ENCODE data around the gene CST9. TPM values are rescaled to one million over a fixed set of nuclear protein-coding genes. Genes with fewer than 3 reads are reported as not detected.
A peak's percentile ranks its signal among the peaks of the same experiment; 100 is the strongest.
"Not testable (repeated sequence)": the region's sequence is repeated elsewhere in the genome, so short reads cannot be mapped to it uniquely, and the experiment has no call there.

CST9 gene
- total RNA-seq, 8 experiments from 2014 or later = 0.17 to 0.54 (median 0.38) TPM; not detected in 3

- 0 to 100% (median 69%) methylated on average over 1 to 4 of the region's 4 CpGs for WGBS, 10 experiments
- ATAC-seq (replicated peaks in 6 of 8) = peak in 3 of 8 experiments; percentile 41 to 61 (median 43)
- Histone ChIP-seq H3K4me1 (replicated peaks in 1 of 2) (peaks cover 8 to 9% of the 10 kb centered on the region in 2 donors), H3K4me3 (no peak overlapping the region), H3K27ac (no peak overlapping the region)
- in situ Hi-C loops (cut with MboI; ENCODE audit: low pct_unique_long_range_greater_than_20kb in 2 of 9, low sequenced_read_pairs in 9 of 9, unreplicated experiment in 9 of 9) = no loop called here
These were observed 20.4 kb upstream of the CST9 start for GRCh38 chr20:23626040-23626620.

- Histone ChIP-seq H3K4me1 (replicated peaks in 1 of 2) (peaks cover 8 to 9% of the 10 kb centered on the region in 2 donors), H3K4me3 (no peak overlapping the region), H3K27ac (no peak overlapping the region)
- no peak for ATAC-seq (replicated peaks in 6 of 8)
- in situ Hi-C loops (cut with MboI; ENCODE audit: low pct_unique_long_range_greater_than_20kb in 2 of 9, low sequenced_read_pairs in 9 of 9, unreplicated experiment in 9 of 9) = no loop called here
- WGBS, 10 experiments = 72 to 100% (median 82%) methylated on average over 1 to 6 of the region's 9 CpGs; no CpG with 5 or more reads in 1 of the 10 experiments
These were observed 19.7 kb upstream of the CST9 start for GRCh38 chr20:23625236-23625964.

- no peak overlapping the region for H3K27ac ChIP-seq
- peaks cover 8 to 9% of the 10 kb centered on the region in 2 donors for H3K4me1 ChIP-seq (replicated peaks in 1 of 2)
- 33 to 100% (median 93%) methylated on average over 1 to 2 of the region's 2 CpGs; no CpG with 5 or more reads in 4 of the 10 experiments for WGBS, 10 experiments
- in situ Hi-C loops (cut with MboI; ENCODE audit: low pct_unique_long_range_greater_than_20kb in 2 of 9, low sequenced_read_pairs in 9 of 9, unreplicated experiment in 9 of 9) = loop anchor here in 1 of 9 experiments (25.0 kb wide), 1 partner anchor 187 kb away; the partner anchor contains the start of gene CSTL1
- ATAC-seq (replicated peaks in 6 of 8) = no peak
- no peak overlapping the region for H3K4me3 ChIP-seq
These were observed 18.6 kb upstream of the CST9 start for GRCh38 chr20:23624324-23624691.

GRCh38 chr20:23623666-23624323, 18.1 kb upstream of the CST9 start:
- Histone ChIP-seq H3K4me1 (replicated peaks in 1 of 2) (peaks cover 8 to 9% of the 10 kb centered on the region in 2 donors), H3K4me3 (no peak overlapping the region), H3K27ac (no peak overlapping the region)
- no peak for ATAC-seq (replicated peaks in 6 of 8)
- 31 to 100% (median 64%) methylated on average over 1 to 3 of the region's 4 CpGs; no CpG with 5 or more reads in 2 of the 10 experiments for WGBS, 10 experiments
- in situ Hi-C loops (cut with MboI; ENCODE audit: low pct_unique_long_range_greater_than_20kb in 2 of 9, low sequenced_read_pairs in 9 of 9, unreplicated experiment in 9 of 9) = loop anchor here in 1 of 9 experiments (25.0 kb wide), 1 partner anchor 186 kb away; the partner anchor contains the start of gene CSTL1

- 0 to 46% (median 10%) methylated on average over 1 to 4 of the region's 4 CpGs for WGBS, 10 experiments
These were observed 17.2 kb upstream of the CST9 start for GRCh38 chr20:23622839-23623343.

GRCh38 chr20:23622401-23622800, 16.7 kb upstream of the CST9 start:
- ATAC-seq (replicated peaks in 6 of 8) = peak in 7 of 8 experiments; percentile 23 to 64 (median 48)
- not testable (repeated sequence) for H3K4me3 ChIP-seq; H3K4me1 ChIP-seq (replicated peaks in 1 of 2); H3K27ac ChIP-seq
- in situ Hi-C loops (cut with MboI; ENCODE audit: low pct_unique_long_range_greater_than_20kb in 2 of 9, low sequenced_read_pairs in 9 of 9, unreplicated experiment in 9 of 9) = loop anchor here in 1 of 9 experiments (25.0 kb wide), 1 partner anchor 185 kb away; the partner anchor contains the start of gene CSTL1
- WGBS, 10 experiments = 0 to 59% (median 25%) methylated on average over 1 to 3 of the region's 3 CpGs; no CpG with 5 or more reads in 1 of the 10 experiments

More at GRCh38 chr20:23622839-23623343, 17.2 kb upstream of the CST9 start:
- Histone ChIP-seq H3K27ac (peak overlapping the region in 1 of 2 donors; percentile 74), H3K4me1 (replicated peaks in 1 of 2) (peaks cover 8 to 9% of the 10 kb centered on the region in 2 donors), H3K4me3 (no peak overlapping the region)
- peak; percentile 83 to 100 (median 100) for ATAC-seq (replicated peaks in 6 of 8)
- in situ Hi-C loops (cut with MboI; ENCODE audit: low pct_unique_long_range_greater_than_20kb in 2 of 9, low sequenced_read_pairs in 9 of 9, unreplicated experiment in 9 of 9) = loop anchor here in 1 of 9 experiments (25.0 kb wide), 1 partner anchor 186 kb away; the partner anchor contains the start of gene CSTL1

DNA sequence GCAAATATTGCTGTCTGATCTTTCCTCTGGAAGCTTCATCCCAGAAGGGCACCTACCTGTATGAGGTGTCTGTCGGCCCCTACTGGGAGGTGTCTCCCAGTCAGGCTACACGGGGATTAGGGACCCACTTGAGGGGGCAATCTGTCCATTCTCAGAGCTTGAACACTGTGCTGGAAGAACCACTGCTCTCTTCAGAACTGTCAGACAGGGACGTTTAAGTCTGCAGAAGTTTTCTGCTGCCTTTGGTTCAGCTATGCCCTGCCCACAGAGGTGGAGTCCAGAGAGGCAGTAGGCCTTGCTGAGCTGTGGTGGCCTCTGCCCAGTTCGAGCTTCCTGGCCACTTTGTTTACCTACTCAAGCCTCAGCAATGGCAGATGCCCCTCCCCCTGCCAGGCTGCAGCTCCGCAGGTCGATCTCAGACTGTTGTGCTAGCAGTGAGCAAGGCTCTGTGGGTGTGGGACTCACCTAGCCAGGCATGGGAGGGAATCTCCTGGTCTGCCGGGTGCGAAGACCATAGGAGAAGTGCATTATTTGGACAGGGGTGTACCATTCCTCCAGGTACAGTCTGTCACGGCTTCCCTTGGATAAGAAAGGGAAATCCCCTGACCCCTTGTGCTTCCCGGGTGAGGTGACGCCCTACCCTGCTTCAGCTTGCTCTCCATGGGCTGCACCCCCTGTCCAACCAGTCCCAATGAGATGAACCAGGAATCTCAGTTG, 15.1 kb upstream of the CST9 start:
- in situ Hi-C loops (cut with MboI; ENCODE audit: low pct_unique_long_range_greater_than_20kb in 2 of 9, low sequenced_read_pairs in 9 of 9, unreplicated experiment in 9 of 9) = loop anchor here in 1 of 9 experiments (25.0 kb wide), 1 partner anchor 184 kb away; the partner anchor contains the start of gene CSTL1
- not testable (repeated sequence) for H3K4me3 ChIP-seq; H3K4me1 ChIP-seq (replicated peaks in 1 of 2); ATAC-seq (replicated peaks in 6 of 8); H3K27ac ChIP-seq
- WGBS, 10 experiments = 60 to 100% (median 81%) methylated on average over 1 to 5 of the region's 11 CpGs; no CpG with 5 or more reads in 2 of the 10 experiments

- 80 to 100% (median 89%) methylated on average over 1 to 3 of the region's 5 CpGs; no CpG with 5 or more reads in 5 of the 10 experiments for WGBS, 10 experiments
- Histone ChIP-seq H3K4me3 (no peak overlapping the region), H3K4me1 (replicated peaks in 1 of 2) (no peaks in the 10 kb centered on the region), H3K27ac (no peak overlapping the region)
- ATAC-seq (replicated peaks in 6 of 8) = peak in 1 of 8 experiments; percentile 33
- in situ Hi-C loops (cut with MboI; ENCODE audit: low pct_unique_long_range_greater_than_20kb in 2 of 9, low sequenced_read_pairs in 9 of 9, unreplicated experiment in 9 of 9) = loop anchor here in 1 of 9 experiments (25.0 kb wide), 1 partner anchor 177 kb away; the partner anchor contains the start of gene CSTL1
These were observed 8.4 kb upstream of the CST9 start for GRCh38 chr20:23614163-23614562.

GRCh38 chr20:23613676-23614075, 8.0 kb upstream of the CST9 start:
- ATAC-seq (replicated peaks in 6 of 8) = peak in 2 of 8 experiments; percentile 87 to 96
- Histone ChIP-seq H3K4me3 (no peak overlapping the region), H3K27ac (no peak overlapping the region), H3K4me1 (replicated peaks in 1 of 2) (no peaks in the 10 kb centered on the region)
- in situ Hi-C loops (cut with MboI; ENCODE audit: low pct_unique_long_range_greater_than_20kb in 2 of 9, low sequenced_read_pairs in 9 of 9, unreplicated experiment in 9 of 9) = loop anchor here in 1 of 9 experiments (25.0 kb wide), 1 partner anchor 176 kb away; the partner anchor contains the start of gene CSTL1

GRCh38 chr20:23612396-23612795, 6.7 kb upstream of the CST9 start:
- in situ Hi-C loops (cut with MboI; ENCODE audit: low pct_unique_long_range_greater_than_20kb in 2 of 9, low sequenced_read_pairs in 9 of 9, unreplicated experiment in 9 of 9) = loop anchor here in 1 of 9 experiments (25.0 kb wide), 1 partner anchor 175 kb away; the partner anchor contains the start of gene CSTL1
- 15 to 88% (median 58%) methylated on average over 1 to 2 of the region's 2 CpGs; no CpG with 5 or more reads in 2 of the 10 experiments for WGBS, 10 experiments
- Histone ChIP-seq H3K4me1 (replicated peaks in 1 of 2) (no peaks in the 10 kb centered on the region), H3K4me3 (no peak overlapping the region), H3K27ac (no peak overlapping the region)
- ATAC-seq (replicated peaks in 6 of 8) = no peak

GRCh38 chr20:23609486-23610109, 3.9 kb upstream of the CST9 start:
- WGBS, 10 experiments = 50 to 89% (median 76%) methylated on average over 1 to 5 of the region's 5 CpGs
- H3K4me3 ChIP-seq = no peak overlapping the region
- no peaks in the 10 kb centered on the region for H3K4me1 ChIP-seq (replicated peaks in 1 of 2)
- no peak for ATAC-seq (replicated peaks in 6 of 8)
- H3K27ac ChIP-seq = no peak overlapping the region
- in situ Hi-C loops (cut with MboI; ENCODE audit: low pct_unique_long_range_greater_than_20kb in 2 of 9, low sequenced_read_pairs in 9 of 9, unreplicated experiment in 9 of 9) = loop anchor here in 4 of 9 experiments (10.0 to 25.0 kb wide), 2 partner anchors 165 to 172 kb away; partner anchors contain the start of gene CSTL1 (in 1 of the 4)
